HG03460 (cell line): Measurements from ENCODE around the gene IKZF5.
A peak's percentile ranks its signal among the peaks of the same experiment; 100 is the strongest.

Experiments used
- ATAC-seq: cut with Tn5 transposase; IDR thresholded peaks from one replicate; pipeline ENCODE4 v1.9.1; 2021; ENCODE audit not compliant: unreplicated experiment

The IKZF5 gene

GRCh38 chr10:122984708-122985107, 23.9 kb downstream of the IKZF5 start:
- ATAC-seq, result no peak

DNA sequence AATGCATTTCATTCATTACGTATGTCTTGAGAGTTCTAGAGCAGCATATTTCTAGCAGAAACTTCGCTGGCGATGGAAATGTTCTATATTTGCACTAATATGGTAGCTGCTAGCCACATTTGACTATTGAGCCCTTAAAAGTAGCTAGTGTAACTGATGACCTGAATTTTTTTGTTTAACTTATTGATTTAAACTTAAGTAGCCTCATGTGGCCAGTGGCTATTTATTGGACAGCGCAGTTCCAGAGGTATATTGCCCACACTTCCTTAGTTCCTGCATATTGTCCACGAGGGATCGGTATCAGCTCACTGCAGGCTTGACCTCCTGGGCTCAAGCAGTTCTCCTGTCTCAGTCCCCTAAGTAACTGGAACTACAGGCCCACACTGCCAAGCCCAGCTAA, 24.7 kb downstream of the IKZF5 start:
- no peak for ATAC-seq

DNA sequence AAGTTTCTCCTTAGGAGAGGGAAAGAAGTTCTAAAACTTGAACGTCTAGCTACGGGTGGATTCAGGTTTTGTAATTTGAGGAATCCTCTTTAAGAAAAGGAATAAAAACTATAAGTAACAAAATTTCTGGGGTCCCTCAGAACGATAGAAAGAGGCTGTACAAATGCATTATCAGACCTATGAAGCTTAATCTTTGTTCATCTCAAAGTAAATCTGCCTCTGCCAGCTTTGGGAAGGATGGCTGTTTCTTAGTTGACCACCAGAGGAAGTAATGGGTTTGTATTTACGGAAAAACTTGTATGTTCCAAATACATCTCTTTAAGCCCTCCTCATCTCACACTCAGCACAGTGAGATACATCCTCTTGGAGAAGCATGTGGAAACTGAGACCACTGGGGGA, 27.5 kb downstream of the IKZF5 start:
- no peak for ATAC-seq

- peak; percentile 98 for ATAC-seq
Measured at GRCh38 chr10:122980209-122981065, 28.2 kb downstream of the IKZF5 start, which contains the start of gene PSTK. Gene PSTK (plus strand): TSS chr10:122980401. CDS start chr10:122980480, 79 bp downstream.

DNA sequence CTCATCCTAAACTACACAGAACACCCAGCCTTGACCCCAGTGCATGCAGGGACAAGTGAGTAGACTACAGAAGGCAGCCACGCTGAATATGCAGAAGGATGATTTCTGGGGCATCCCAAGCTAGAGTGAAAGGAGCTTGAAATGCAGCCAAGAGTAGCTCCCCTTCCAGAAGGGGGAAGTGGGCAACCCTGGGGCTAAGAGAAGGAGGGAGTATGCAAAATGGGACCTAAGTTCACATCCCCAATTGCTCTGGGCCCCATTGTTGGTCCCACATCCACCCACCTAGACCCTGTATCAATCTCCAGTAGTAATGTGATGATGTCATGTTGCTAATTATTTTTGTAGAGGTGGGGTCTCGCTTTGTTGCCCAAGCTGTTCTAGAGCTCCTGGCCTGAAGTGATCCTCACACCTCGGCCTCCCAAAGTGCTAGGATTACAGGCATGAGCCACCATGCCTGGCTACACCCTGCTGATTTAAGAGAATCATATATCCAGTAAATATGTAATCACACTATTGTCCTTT, 34.0 kb downstream of the IKZF5 start:
- no peak for ATAC-seq

- no peak for ATAC-seq
Measured at GRCh38 chr10:122974023-122974422, 34.6 kb downstream of the IKZF5 start.

GRCh38 chr10:122968698-122969097, 39.9 kb downstream of the IKZF5 start:
- ATAC-seq, result no peak

- ATAC-seq, result no peak
Measured at GRCh38 chr10:122966879-122967278, 41.7 kb downstream of the IKZF5 start.

DNA sequence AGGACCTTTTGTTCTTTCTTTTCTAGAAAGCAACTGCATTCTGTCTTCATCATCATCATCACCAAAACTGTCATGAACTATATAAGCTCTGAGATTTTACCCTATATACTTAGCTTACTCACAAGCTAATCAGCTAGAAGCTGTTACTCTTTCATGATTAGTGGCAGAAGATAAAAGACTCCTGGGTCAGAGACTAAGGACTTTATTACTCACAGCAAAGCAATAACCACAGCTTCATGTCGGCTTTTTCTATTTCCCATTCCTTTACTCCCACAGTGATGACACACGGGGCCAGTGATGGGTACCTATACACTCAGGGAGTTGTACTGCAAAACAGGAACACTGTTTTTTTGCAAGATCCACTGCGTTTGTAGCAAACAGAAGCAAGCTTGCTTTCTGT, 46.2 kb downstream of the IKZF5 start:
- ATAC-seq, result no peak

GRCh38 chr10:122957474-122957873, 51.1 kb downstream of the IKZF5 start:
- ATAC-seq, result no peak

- no peak for ATAC-seq
Measured at GRCh38 chr10:122955892-122956291, 52.7 kb downstream of the IKZF5 start.

GRCh38 chr10:122954731-122955050, 53.9 kb downstream of the IKZF5 start:
- no peak for ATAC-seq

DNA sequence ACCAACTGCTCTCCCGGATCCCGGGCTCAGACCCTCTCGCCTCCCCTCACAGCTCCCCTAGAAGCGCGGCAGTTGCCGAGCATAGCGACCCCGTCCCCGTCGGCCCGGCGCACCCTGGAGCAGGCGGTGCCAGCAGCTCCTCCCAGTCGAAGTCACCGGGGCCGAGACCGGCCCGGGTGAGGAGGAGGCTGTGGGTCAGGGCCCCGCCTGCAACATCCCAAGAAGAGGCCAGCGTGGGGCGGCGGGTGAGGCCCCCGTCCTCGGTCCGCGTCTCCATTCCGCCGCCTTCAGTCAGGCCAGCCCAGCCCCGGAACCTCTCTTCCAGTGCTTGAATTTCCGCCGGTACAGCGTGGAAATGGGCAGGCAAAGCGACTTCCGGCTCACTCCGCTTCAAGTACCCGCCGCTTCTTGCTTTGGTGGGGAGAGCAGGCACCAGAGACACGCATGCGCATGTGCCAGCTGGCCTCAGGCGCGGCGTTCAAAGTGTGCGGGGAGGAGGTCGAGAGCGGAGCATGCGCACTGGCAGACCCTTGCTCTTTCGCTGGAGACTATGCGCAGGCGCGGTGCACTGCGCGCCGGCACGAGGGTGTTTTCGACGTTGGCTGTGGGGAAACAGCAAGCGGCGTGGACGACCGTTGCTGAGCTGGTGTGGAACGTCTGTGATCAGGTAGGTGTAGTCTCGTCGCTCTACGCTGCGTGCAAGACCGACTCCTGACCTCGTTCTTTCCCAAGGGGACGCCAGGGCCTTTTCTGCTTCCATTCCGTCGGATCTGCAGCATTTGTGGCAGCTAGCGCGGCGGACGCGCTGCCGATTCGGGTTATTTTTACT, 54.5 kb downstream of the IKZF5 start, which contains the start of gene C10orf88:
Gene C10orf88 (minus strand): TSS at position 326 of the 829 bp plus-strand sequence. CDS start 49 bp downstream, at position 277.
- ATAC-seq, result peak; percentile 98

DNA sequence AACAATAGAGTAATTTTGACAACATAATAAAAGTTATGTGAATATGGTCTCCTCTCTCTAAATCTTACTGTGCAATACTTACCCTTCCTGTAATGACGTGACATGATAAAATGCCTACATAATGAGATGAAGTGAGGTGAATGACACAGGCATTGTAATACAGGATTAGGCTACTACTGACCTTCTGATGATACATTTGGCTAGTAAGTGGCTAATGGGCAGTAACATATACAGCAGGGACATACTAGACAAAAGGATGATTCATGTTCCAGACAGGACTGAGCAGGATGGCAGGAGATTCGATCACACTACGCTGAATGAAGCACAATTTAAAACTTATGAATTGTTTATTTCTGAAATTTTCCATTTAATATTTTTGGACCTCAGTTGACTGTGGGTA, 59.3 kb downstream of the IKZF5 start:
- ATAC-seq, result no peak
